HG03575 (cell line): ENCODE measurements around the gene NUP98.

Source experiments
- ATAC-seq: cut with Tn5 transposase; IDR thresholded peaks from one replicate; pipeline ENCODE4 v1.9.1; 2021; ENCODE audit not compliant: unreplicated experiment, insufficient number of reproducible peaks, low FRiP score; ENCODE audit errors: extremely low read depth

Gene NUP98

DNA sequence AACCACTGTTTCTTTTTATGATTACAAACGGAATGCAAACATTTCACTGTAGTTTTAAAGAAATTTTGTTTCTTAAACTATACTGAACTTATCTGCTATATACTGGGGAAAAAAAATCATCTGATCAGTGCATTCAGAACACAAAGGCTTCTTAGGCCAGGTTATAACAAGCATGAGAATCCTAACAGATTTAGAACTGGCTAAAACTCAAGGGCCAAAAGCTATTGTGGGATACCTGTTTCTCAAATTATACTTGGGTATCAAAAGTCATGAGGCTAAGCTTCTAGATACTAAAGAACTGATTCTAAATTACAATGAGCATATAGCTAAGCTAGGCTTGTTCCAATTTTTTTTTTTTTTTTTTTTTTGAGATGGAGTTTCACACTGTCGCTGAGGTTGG lies 96.4 kb downstream of the NUP98 start:
- no peak for ATAC-seq

GRCh38 chr11:3700410-3700809 lies 96.9 kb downstream of the NUP98 start:
- no peak for ATAC-seq

- no peak for ATAC-seq
Measured at GRCh38 chr11:3686751-3687150, 110.6 kb downstream of the NUP98 start.

DNA sequence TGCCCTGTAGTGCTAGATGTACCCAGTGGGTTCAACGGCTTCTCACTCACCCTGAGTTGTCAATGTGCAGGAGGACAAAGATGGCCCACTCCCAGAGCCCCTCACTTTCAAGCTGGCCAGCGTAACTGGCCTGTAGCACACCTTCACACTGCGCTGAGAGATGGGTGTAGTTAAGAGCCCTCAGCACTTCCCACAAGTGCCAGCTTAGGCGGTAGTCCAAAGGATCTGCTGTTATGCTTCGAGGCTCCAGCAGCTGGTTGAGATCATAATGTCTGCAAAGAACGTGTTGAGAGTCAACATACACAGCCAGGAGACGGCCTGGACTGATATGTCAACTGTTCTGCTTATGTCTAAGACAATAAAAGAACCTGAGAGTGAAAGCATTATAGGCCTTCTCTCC lies 111.4 kb downstream of the NUP98 start:
- ATAC-seq = no peak

DNA sequence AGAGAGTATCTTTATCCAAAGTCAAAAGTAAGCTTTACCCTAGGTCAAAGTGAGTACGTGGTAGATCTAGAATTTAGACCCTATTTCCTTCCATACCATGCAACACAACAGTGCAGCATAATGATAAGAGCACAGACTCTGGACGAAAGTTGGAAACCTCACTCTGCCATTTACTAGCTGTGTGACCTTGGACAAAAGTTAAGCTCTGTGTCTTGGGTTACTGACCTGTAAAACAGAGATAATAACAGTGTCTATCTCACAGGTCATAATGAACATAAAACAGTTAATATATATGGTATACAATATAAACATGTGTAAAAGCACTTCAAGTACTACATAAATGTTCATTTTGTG lies 112.6 kb downstream of the NUP98 start:
- ATAC-seq = no peak

DNA sequence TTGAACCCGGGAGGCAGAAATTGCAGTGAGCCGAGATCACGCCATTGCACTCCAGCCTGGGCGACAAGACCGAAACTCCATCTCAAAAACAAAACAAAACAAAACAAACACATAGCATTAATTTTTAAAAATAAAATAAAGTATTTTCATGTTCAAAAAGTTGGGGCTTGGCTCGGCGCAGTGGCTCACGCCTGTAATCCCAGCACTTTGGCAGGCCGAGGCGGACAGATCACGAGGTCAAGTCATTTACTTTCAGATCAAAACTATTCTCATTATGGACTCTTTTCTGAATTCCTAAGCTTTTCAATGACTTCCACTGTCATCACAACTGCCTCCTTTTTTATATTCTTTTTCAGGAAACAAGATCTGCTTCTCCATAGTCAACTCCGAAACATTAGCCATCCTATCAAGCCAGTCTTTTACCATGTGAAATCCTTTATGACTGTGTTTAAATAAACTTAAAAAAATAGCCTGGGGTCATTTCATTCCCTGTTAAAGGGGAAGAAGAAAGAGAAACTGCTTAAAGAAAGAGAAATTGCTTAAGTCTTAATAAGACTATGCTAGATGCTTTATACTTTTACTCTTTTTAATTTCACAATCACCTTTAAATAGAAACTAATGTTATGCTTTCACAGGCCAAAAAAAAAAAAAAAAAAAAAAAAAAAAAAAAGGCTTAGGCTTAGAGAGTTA lies 113.1 kb downstream of the NUP98 start:
- no peak for ATAC-seq

GRCh38 chr11:3683039-3683438 lies 114.3 kb downstream of the NUP98 start:
- ATAC-seq = no peak

DNA sequence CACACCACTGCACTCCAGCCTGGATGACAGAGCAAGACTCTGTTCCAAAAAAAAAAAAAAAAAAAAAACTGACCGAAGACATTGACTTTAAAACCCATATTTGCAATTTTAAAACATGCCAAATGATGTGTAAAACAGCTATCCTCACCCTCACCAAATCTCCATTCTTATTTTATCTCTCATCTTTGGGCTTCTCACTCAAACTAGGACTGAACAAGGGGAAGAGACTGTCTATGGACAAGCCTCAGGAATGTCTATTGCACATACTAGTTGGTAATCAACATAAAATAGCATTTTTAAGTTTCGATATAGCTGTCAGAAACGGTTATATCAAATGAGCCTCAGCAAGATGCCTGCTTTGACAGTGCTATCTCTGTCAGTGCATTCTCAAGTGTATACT lies 118.3 kb downstream of the NUP98 start:
- ATAC-seq = no peak

- no peak for ATAC-seq
Measured at GRCh38 chr11:3675971-3676370, 121.4 kb downstream of the NUP98 start.

GRCh38 chr11:3674189-3674588 lies 123.2 kb downstream of the NUP98 start:
- ATAC-seq = no peak

- ATAC-seq = no peak
Measured at GRCh38 chr11:3671334-3672254, 125.8 kb downstream of the NUP98 start, which contains the start of gene CHRNA10. TSS of gene CHRNA10 (minus strand) at chr11:3671384. CDS start at chr11:3671312, 72 bp downstream.

DNA sequence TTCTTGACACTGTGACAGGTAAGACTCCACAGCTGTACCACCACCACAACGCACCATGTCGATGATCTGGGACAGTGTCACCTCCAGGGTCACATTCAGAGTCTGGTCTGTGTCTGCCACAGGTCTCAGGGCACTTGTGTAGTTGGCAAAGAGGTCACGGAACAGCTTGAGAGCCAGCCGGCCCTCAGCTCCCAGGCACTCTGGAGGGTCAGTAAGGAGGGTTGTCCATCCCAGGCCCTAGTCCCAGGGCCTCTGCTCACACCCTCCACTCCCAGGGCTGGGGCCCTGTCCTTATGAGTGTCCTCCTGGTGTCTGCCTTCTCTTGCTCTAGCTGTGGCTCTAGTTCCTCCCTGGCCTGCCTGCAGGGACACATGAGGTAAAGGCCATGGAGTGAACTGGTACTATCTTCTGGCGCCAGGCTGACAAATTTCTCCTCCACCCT lies 127.6 kb downstream of the NUP98 start:
- ATAC-seq = no peak

DNA sequence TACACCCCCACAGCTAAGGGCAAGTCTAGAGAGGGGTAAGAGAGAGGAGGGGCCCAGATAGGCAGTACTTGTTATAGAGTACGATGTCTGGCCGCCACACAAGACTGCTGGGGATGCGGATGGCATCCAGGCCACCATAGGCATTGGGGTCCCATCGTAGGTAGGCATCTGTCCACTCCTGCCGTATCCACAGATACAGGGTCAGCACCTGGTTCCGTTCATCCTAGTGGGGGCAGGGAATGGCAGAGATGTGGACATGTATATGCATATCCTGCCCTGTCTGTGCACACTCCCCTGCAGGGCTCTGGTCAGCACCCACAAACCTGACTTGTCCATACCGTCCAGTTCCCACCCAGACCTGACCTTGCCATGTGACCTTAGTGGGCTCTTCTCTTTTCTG lies 128.2 kb downstream of the NUP98 start:
- no peak for ATAC-seq

DNA sequence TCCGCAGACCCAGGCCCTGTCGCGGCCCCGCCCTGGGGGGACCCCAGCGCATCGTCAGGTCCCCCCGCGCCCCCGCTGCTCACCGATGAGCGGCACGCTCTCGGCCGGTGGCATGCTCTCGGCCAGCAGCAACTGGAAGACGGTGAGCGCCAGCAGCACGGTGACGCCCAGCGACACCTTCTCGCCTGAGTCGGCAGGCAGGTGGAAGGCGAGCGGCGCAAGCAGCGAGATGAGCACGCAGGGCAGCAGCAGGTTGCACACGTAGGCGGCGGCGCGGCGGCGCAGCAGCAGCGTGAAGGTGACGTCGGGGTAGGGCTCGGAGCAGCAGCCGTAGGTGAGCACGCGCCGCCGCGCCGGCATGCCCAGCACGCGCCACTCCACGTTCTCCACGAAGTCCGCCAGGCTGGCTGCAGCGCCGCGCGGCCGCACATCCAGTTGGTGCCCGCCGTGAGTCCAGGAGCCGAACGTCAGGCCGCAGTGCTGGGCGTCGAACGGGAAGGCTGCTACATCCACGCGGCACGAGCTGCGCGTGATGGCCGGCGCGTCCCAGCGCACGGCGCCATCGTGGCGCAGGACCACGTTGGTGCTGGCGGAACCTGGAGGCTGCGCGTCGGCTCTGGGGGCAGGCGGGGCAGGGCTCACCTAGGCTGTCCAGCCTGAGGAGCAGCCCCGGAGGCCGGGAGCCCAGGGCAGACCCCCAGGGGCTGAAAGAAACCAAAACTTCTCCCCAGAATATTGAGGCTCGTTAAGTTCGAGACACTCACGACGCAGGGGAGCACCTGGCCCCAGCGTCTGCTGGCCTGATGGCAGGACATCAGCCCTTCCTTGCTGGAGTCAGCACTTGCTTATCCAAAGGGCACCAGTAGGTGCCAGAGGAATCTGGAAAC lies 130.0 kb downstream of the NUP98 start:
- ATAC-seq = no peak

GRCh38 chr11:3666023-3666530 lies 131.3 kb downstream of the NUP98 start:
- no peak for ATAC-seq

- no peak for ATAC-seq
Measured at GRCh38 chr11:3665336-3666022, 131.9 kb downstream of the NUP98 start.

DNA sequence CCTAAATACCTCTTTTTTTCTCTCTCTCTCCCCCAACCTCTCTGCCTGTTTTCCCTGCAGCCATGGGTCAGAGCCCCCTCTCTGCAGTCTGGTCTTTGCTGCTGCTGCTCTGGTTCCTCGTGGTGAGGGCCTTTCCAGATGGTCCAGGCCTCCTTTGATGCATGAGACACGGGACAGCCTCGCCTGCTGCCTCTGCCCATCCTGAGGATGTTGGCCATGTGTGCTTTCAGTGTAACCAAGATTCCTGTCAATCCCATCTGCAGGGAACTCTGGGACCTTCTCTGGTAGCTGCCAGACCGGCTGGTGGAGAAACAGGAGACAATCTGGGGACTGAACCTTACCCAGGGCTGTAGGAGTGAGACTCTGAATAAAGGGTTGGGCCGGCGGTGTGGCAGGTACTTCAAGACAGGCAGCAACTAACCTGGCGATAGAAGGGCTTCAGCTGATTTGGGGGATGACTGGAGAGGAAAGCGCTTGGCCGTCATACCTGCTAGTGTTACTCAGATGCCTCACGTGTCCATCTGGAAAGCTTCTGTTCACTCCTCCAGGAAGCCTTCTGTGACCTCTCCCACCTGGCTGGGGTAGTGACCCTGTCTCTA lies 133.2 kb downstream of the NUP98 start:
- ATAC-seq = no peak

GRCh38 chr11:3662856-3663255 lies 134.5 kb downstream of the NUP98 start:
- ATAC-seq = no peak
